ENCODE results near the gene CDKN1B. TPM values are rescaled to one million over a fixed set of nuclear protein-coding genes. Genes with fewer than 3 reads are reported as not detected.
A peak's percentile ranks its signal among the peaks of the same experiment; 100 is the strongest.

Gene CDKN1B
- polyA plus RNA-seq = 10 to 100 TPM; 17.5 to 26.2 TPM

DNA sequence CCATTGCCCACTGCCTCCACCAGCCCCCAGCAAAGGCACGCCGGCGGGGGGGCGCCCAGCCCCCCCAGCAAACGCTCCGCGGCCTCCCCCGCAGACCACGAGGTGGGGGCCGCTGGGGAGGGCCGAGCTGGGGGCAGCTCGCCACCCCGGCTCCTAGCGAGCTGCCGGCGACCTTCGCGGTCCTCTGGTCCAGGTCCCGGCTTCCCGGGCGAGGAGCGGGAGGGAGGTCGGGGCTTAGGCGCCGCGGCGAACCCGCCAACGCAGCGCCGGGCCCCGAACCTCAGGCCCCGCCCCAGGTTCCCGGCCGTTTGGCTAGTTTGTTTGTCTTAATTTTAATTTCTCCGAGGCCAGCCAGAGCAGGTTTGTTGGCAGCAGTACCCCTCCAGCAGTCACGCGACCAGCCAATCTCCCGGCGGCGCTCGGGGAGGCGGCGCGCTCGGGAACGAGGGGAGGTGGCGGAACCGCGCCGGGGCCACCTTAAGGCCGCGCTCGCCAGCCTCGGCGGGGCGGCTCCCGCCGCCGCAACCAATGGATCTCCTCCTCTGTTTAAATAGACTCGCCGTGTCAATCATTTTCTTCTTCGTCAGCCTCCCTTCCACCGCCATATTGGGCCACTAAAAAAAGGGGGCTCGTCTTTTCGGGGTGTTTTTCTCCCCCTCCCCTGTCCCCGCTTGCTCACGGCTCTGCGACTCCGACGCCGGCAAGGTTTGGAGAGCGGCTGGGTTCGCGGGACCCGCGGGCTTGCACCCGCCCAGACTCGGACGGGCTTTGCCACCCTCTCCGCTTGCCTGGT is at the start of gene CDKN1B:
CDKN1B (plus strand) TSS at position 576 of the 793 bp plus-strand sequence. CDS start 472 bp downstream, outside the sequence.
- Histone ChIP-seq H3K4me1 (ENCODE audit: control insufficient read depth in 2 of 2, insufficient read depth in 2 of 2, low read length in 1 of 2) (no peaks in the 10 kb centered on the region), H3K9me3 (ENCODE audit: control insufficient read depth in 2 of 2, insufficient read depth in 1 of 2, low read depth in 1 of 2, low read length in 1 of 2) (no peaks in the 10 kb centered on the region), H3K4me3 (ENCODE audit: low read depth in 1 of 2, low read length in 2 of 2) (peak within 1 kb of the TSS; percentile 91 to 99), H3K27me3 (ENCODE audit: control insufficient read depth in 1 of 2, insufficient read depth in 2 of 2, low read length in 2 of 2) (no peaks in the 10 kb centered on the region), H3K27ac (ENCODE audit: low read depth in 2 of 2, low read length in 1 of 2) (peak within 1 kb of the TSS; percentile 99 to 100), H3K36me3 (ENCODE audit: control insufficient read depth in 2 of 2, insufficient read depth in 2 of 2, low read length in 1 of 2) (no peaks in the 10 kb centered on the region)
- 0 to 1% methylated on average over 75 to 81 of the region's 81 CpGs for WGBS, 2 donors

GRCh38 chr12:12668005-12668404 is 49.2 kb upstream of the CDKN1B start:
- H3K27ac ChIP-seq (ENCODE audit: low read depth in 2 of 2, low read length in 1 of 2) = no peak overlapping the region
- WGBS, 2 donors = 89 to 90% methylated on average over 1 of the region's 1 CpG
- no peaks in the 10 kb centered on the region for H3K4me1 ChIP-seq (ENCODE audit: control insufficient read depth in 2 of 2, insufficient read depth in 2 of 2, low read length in 1 of 2)
- no peaks in the 10 kb centered on the region for H3K9me3 ChIP-seq (ENCODE audit: control insufficient read depth in 2 of 2, insufficient read depth in 1 of 2, low read depth in 1 of 2, low read length in 1 of 2)
- H3K36me3 ChIP-seq (ENCODE audit: control insufficient read depth in 2 of 2, insufficient read depth in 2 of 2, low read length in 1 of 2) = no peaks in the 10 kb centered on the region
- no peak overlapping the region for H3K4me3 ChIP-seq (ENCODE audit: low read depth in 1 of 2, low read length in 2 of 2)
- H3K27me3 ChIP-seq (ENCODE audit: control insufficient read depth in 1 of 2, insufficient read depth in 2 of 2, low read length in 2 of 2) = no peaks in the 10 kb centered on the region

- no peak overlapping the region for H3K4me3 ChIP-seq (ENCODE audit: low read depth in 1 of 2, low read length in 2 of 2)
- H3K27me3 ChIP-seq (ENCODE audit: control insufficient read depth in 1 of 2, insufficient read depth in 2 of 2, low read length in 2 of 2) = no peaks in the 10 kb centered on the region
- H3K4me1 ChIP-seq (ENCODE audit: control insufficient read depth in 2 of 2, insufficient read depth in 2 of 2, low read length in 1 of 2) = no peaks in the 10 kb centered on the region
- no peaks in the 10 kb centered on the region for H3K9me3 ChIP-seq (ENCODE audit: control insufficient read depth in 2 of 2, insufficient read depth in 1 of 2, low read depth in 1 of 2, low read length in 1 of 2)
- 94 to 96% methylated on average over 2 of the region's 2 CpGs for WGBS, 2 donors
- H3K27ac ChIP-seq (ENCODE audit: low read depth in 2 of 2, low read length in 1 of 2) = no peak overlapping the region
- no peaks in the 10 kb centered on the region for H3K36me3 ChIP-seq (ENCODE audit: control insufficient read depth in 2 of 2, insufficient read depth in 2 of 2, low read length in 1 of 2)
Measured at GRCh38 chr12:12669020-12669419, 48.1 kb upstream of the CDKN1B start.

- Histone ChIP-seq H3K27me3 (ENCODE audit: control insufficient read depth in 1 of 2, insufficient read depth in 2 of 2, low read length in 2 of 2) (no peaks in the 10 kb centered on the region), H3K4me1 (ENCODE audit: control insufficient read depth in 2 of 2, insufficient read depth in 2 of 2, low read length in 1 of 2) (no peaks in the 10 kb centered on the region), H3K27ac (ENCODE audit: low read depth in 2 of 2, low read length in 1 of 2) (no peak overlapping the region), H3K36me3 (ENCODE audit: control insufficient read depth in 2 of 2, insufficient read depth in 2 of 2, low read length in 1 of 2) (no peaks in the 10 kb centered on the region), H3K9me3 (ENCODE audit: control insufficient read depth in 2 of 2, insufficient read depth in 1 of 2, low read depth in 1 of 2, low read length in 1 of 2) (no peaks in the 10 kb centered on the region), H3K4me3 (ENCODE audit: low read depth in 1 of 2, low read length in 2 of 2) (no peak overlapping the region)
- WGBS, 2 donors = 62 to 67% methylated on average over 8 of the region's 8 CpGs
Measured at GRCh38 chr12:12671850-12672660, 45.1 kb upstream of the CDKN1B start.

DNA sequence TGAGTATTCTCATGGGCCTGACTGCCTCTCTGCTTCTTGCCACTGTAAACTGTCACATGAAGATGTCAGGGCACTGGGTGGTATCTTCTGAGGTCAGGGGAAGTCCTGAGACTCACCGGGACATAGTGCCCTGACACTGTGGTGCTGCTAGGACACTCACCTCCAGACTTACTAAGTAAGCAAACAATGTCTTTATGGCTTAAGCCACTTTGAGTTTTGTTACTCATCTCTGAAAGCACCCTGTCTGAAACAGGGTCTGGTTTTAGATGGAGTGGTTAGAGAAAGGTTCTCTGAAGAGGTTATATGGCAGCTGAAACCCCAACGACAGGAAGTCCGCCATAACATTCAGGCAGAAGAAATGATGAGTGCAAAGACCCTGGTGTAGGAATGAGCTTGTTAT is 43.9 kb upstream of the CDKN1B start:
- no peaks in the 10 kb centered on the region for H3K27me3 ChIP-seq (ENCODE audit: control insufficient read depth in 1 of 2, insufficient read depth in 2 of 2, low read length in 2 of 2)
- H3K27ac ChIP-seq (ENCODE audit: low read depth in 2 of 2, low read length in 1 of 2) = no peak overlapping the region
- no peak overlapping the region for H3K4me3 ChIP-seq (ENCODE audit: low read depth in 1 of 2, low read length in 2 of 2)
- no peaks in the 10 kb centered on the region for H3K9me3 ChIP-seq (ENCODE audit: control insufficient read depth in 2 of 2, insufficient read depth in 1 of 2, low read depth in 1 of 2, low read length in 1 of 2)
- WGBS, 2 donors = 83% methylated on average over 3 of the region's 3 CpGs
- no peaks in the 10 kb centered on the region for H3K36me3 ChIP-seq (ENCODE audit: control insufficient read depth in 2 of 2, insufficient read depth in 2 of 2, low read length in 1 of 2)
- no peaks in the 10 kb centered on the region for H3K4me1 ChIP-seq (ENCODE audit: control insufficient read depth in 2 of 2, insufficient read depth in 2 of 2, low read length in 1 of 2)

GRCh38 chr12:12676605-12677004 is 40.6 kb upstream of the CDKN1B start:
- no peaks in the 10 kb centered on the region for H3K9me3 ChIP-seq (ENCODE audit: control insufficient read depth in 2 of 2, insufficient read depth in 1 of 2, low read depth in 1 of 2, low read length in 1 of 2)
- H3K4me1 ChIP-seq (ENCODE audit: control insufficient read depth in 2 of 2, insufficient read depth in 2 of 2, low read length in 1 of 2) = no peaks in the 10 kb centered on the region
- H3K27ac ChIP-seq (ENCODE audit: low read depth in 2 of 2, low read length in 1 of 2) = no peak overlapping the region
- H3K27me3 ChIP-seq (ENCODE audit: control insufficient read depth in 1 of 2, insufficient read depth in 2 of 2, low read length in 2 of 2) = no peaks in the 10 kb centered on the region
- 46 to 51% methylated on average over 3 of the region's 3 CpGs for WGBS, 2 donors
- H3K36me3 ChIP-seq (ENCODE audit: control insufficient read depth in 2 of 2, insufficient read depth in 2 of 2, low read length in 1 of 2) = no peaks in the 10 kb centered on the region
- no peak overlapping the region for H3K4me3 ChIP-seq (ENCODE audit: low read depth in 1 of 2, low read length in 2 of 2)

DNA sequence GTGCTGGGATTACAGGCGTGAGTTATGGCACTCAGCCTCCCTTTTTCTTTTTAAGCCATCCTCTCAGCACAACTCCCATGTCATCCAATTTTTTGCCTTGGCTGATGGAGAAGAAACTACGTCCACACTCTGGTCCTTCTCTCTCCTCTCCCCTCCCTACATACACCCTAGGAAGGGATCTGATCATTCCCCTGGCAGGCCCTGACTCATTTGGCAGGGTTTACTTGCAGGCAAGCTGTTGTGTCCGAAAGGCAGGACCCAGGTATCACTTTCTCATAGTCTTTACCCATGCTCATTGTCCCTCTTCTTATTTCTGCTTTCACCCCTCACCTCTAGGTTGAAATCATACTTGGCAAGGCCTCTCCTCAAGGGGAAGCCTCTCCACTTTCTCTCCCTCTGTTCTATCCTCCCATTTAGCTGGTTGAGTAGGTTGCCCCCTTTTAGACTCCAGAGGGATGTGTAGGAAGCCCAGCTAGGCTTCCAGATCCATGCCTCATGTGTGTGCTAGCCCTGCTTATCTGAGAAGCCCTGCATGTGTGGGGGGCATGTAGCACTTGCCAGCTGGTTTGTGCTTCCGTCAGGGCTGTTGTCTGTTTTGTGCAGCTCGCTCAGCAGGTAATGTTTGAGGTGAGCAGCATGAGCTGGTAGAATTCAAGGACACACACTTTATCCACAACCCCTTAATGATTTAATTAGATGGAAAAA is 36.0 kb upstream of the CDKN1B start:
- Histone ChIP-seq H3K4me3 (ENCODE audit: low read depth in 1 of 2, low read length in 2 of 2) (no peak overlapping the region), H3K9me3 (ENCODE audit: control insufficient read depth in 2 of 2, insufficient read depth in 1 of 2, low read depth in 1 of 2, low read length in 1 of 2) (no peaks in the 10 kb centered on the region), H3K27ac (ENCODE audit: low read depth in 2 of 2, low read length in 1 of 2) (no peak overlapping the region), H3K27me3 (ENCODE audit: control insufficient read depth in 1 of 2, insufficient read depth in 2 of 2, low read length in 2 of 2) (no peaks in the 10 kb centered on the region), H3K36me3 (ENCODE audit: control insufficient read depth in 2 of 2, insufficient read depth in 2 of 2, low read length in 1 of 2) (no peaks in the 10 kb centered on the region), H3K4me1 (ENCODE audit: control insufficient read depth in 2 of 2, insufficient read depth in 2 of 2, low read length in 1 of 2) (no peaks in the 10 kb centered on the region)
- WGBS, 2 donors = 91 to 94% methylated on average over 5 of the region's 5 CpGs

GRCh38 chr12:12682284-12682683 is 34.9 kb upstream of the CDKN1B start:
- H3K4me3 ChIP-seq (ENCODE audit: low read depth in 1 of 2, low read length in 2 of 2) = no peak overlapping the region
- H3K27ac ChIP-seq (ENCODE audit: low read depth in 2 of 2, low read length in 1 of 2) = no peak overlapping the region
- H3K36me3 ChIP-seq (ENCODE audit: control insufficient read depth in 2 of 2, insufficient read depth in 2 of 2, low read length in 1 of 2) = no peaks in the 10 kb centered on the region
- H3K9me3 ChIP-seq (ENCODE audit: control insufficient read depth in 2 of 2, insufficient read depth in 1 of 2, low read depth in 1 of 2, low read length in 1 of 2) = no peaks in the 10 kb centered on the region
- H3K4me1 ChIP-seq (ENCODE audit: control insufficient read depth in 2 of 2, insufficient read depth in 2 of 2, low read length in 1 of 2) = no peaks in the 10 kb centered on the region
- H3K27me3 ChIP-seq (ENCODE audit: control insufficient read depth in 1 of 2, insufficient read depth in 2 of 2, low read length in 2 of 2) = no peaks in the 10 kb centered on the region

GRCh38 chr12:12683136-12683697 is 34.0 kb upstream of the CDKN1B start:
- no peaks in the 10 kb centered on the region for H3K36me3 ChIP-seq (ENCODE audit: control insufficient read depth in 2 of 2, insufficient read depth in 2 of 2, low read length in 1 of 2)
- H3K4me1 ChIP-seq (ENCODE audit: control insufficient read depth in 2 of 2, insufficient read depth in 2 of 2, low read length in 1 of 2) = no peaks in the 10 kb centered on the region
- H3K27me3 ChIP-seq (ENCODE audit: control insufficient read depth in 1 of 2, insufficient read depth in 2 of 2, low read length in 2 of 2) = no peaks in the 10 kb centered on the region
- no peaks in the 10 kb centered on the region for H3K9me3 ChIP-seq (ENCODE audit: control insufficient read depth in 2 of 2, insufficient read depth in 1 of 2, low read depth in 1 of 2, low read length in 1 of 2)
- no peak overlapping the region for H3K27ac ChIP-seq (ENCODE audit: low read depth in 2 of 2, low read length in 1 of 2)
- WGBS, 2 donors = 83 to 86% methylated on average over 4 of the region's 4 CpGs
- H3K4me3 ChIP-seq (ENCODE audit: low read depth in 1 of 2, low read length in 2 of 2) = no peak overlapping the region

Measured in esophagus (tissue), 2 donors.